Activated naive CD4-positive, alpha-beta T cell treated with anti-CD3 and anti-CD28 coated beads, Interleukin-2, amount 50 U/mL, for 16 hours (primary cell): ENCODE measurements around the gene SELENOM.

Experiments
- DNase-seq: peaks from one replicate; pipeline ENCODE4 v3.0.0-alpha.2; 2020

Gene SELENOM, protein sequence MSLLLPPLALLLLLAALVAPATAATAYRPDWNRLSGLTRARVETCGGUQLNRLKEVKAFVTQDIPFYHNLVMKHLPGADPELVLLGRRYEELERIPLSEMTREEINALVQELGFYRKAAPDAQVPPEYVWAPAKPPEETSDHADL

DNA sequence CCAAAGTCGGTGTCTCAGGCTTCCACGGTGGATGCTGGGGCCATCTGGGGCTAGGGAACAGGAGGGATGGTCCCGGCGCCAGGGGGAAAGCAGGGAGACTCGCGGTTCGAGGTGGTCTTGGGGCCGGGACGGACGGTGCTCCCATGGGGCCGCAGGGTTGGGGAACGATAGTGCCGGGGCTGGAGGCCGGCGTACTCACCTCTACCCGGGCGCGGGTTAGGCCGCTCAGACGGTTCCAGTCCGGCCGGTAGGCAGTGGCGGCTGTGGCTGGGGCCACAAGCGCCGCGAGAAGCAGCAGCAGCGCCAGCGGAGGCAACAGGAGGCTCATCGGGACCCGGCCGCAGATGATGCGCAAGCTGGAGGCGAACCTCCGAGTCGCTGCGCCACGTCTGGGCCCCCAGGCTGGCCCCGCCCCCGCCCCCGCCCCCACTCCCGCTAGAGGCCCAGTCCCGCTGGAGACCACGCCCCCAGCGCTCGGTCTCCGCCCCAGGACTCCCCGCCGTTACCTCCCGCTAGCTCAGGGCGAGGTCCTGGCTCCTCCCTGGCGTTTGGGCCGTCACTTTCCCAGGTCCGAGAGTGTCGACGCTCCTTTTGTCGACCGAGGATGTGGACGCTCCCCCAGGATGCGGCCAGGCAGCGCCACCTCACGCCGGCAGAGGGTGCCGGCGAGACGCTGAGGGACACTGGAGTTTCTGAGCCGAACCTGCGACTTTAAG is at the start of gene SELENOM:
Gene SELENOM (minus strand): TSS at position 391 of the 716 bp plus-strand sequence. CDS start 63 bp downstream, at position 328.
- DNase-seq, result peak; percentile 87

DNA sequence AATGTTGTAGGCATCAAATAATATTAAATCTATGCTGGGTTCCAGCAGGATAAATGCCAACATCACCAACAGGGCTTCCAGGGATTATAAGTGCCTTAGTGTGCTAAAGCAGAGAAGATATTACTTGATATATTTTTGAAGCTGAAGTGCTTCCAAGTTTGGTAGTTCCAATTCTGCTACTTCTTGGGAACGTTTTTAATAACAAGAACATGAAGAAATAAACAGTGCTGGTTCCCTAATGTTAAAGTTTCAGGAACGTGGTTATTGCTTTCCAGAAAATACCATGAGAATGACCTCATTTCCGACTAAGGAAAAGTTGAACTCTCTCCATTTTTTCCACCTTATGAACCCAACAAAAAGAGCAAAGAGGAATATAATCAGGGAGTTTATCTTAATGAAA is 48.1 kb upstream of the SELENOM start:
- DNase-seq, result no peak

DNA sequence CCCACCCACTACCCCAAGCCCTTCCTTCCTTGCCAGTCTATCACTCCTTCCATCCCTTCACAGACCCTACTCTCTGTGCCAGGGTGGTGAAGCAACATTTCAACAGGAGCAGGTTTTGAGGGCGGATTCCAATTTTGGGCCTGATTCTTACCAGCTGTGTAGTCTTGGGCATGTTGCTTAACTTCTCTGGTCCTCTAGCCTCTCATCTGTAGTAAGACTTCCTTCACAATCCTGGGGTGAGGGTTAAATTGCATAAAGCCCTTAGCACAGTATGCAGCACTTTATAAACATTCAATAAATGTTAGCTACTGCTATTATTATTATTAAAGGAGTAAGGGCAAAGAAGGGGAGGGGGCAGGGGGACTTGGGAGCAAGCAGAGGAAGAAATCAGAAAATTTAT is 47.6 kb upstream of the SELENOM start:
- no peak for DNase-seq

DNA sequence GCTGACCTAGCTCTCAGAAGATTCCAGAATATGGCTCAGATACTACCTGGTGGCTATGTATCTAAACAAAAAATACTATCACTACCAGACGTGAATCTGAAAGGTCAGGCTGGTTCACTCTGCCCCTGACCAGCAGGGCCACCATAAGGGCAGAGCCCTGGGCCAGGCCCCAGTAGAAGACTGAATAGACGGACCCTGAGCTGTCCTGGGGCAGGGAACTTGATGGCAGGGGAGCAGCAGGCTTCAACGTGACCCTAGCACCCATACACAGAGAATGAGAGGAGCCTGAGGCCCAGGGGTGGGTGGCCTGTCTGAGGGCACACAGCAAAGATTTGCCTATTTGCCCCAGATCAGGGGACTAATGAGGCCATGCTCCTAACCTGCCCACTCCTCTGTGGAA is 46.0 kb upstream of the SELENOM start:
- no peak for DNase-seq

DNA sequence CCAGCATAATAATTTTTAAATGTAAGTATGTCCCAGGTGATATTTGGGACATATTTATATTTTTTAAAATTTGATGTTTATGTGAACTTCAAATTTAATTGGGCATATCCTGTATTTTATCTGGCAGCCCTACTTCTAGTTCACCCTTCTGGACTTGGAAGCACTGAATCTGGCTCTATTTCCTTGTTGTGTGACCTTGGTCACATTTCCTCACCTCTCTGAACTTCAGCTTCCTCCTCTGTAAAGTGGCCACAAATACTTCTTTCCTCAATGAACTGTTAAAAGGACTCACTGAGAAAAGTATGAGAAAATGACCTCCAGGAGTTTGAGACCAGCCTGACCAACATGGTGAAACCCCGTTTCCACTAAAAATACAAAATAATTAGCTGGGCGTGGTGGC is 44.5 kb upstream of the SELENOM start:
- no peak for DNase-seq

DNA sequence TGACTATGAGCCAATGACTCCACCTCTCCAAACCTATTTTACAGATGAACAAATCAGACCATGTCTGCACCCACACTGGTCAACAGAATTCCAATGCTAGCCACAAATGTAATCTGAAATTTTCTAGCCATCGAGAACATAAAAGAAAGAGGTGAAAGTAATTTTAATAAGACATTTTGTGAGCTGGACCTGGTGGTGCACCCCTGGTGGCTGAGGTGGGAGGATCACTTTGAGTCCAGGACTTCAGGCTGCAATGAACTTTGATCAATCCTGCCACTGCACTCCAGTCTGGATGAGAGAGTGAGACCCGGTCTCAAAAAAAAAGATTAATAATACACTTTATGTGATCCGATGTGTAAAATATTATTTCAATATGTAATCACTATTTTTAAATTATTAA is 43.2 kb upstream of the SELENOM start:
- DNase-seq, result no peak

DNA sequence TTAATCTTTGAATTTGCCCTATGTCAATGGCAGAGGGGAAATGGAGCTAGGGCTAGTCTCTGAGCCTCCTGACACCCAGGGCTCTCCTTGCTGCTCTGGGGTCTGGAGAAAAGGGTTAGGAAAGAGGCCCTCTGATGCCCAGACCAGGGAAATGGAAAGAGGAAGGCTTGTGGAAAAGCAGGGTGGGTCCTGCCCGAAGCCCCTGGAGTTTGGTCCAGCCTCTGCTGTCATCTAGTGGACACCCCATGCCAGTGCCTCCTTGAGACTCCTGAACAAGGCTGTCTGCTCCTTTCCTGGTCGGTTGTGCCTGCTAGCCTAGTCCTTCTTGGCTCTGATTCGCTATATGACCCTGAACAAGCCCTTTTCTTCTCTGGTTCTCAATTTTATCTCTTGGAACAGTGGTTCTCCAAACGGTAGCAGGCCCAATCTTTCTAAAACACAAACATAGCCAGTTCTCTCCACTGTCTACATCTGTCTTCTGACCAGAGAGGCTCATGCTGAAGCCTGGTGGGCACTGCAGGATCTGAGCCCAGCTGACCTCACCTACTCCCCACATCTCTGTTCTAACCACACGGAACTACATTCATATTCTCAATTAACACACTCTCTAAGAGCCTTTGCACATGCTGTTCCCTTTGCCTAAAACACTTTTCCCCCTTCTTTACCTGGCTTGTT is 41.7 kb upstream of the SELENOM start:
- DNase-seq, result peak; percentile 42

DNA sequence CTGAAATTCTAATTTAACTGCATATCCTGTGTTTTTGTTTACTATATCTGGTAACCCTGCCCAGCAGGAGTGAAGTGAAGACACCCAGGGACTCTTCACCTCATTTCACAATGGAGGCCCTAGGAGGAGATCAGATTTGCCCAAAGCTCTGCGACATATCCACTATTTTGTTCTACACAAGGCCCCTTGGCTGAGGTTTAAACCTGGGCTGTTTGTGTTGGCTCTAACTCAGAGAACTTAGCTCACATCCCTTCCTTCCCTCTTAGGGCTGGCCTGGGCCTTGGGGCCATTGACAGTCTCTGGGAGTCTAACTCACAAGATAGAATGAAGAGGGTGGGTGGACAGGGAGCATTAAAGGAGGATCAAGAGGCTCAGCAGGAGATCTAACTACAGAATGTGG is 41.1 kb upstream of the SELENOM start:
- DNase-seq, result no peak

DNA sequence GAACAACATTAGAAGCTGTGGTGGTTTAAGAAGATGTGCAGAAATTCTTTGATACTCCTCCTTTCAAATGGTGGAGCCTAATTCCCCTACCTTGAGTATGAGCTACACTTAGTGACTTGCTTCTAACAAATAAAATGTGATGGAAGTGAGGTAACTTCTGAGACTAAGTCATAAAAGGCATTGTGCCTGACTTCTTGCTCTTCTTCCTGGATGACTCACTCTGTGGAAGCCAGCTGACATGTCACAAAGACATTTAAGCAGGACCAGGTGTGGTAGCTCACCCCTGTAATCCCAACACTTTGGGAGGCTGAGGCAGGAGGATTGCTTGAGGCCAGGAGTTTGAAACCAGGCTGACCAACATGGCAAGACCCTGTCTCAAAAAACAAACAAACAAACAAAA is 36.9 kb upstream of the SELENOM start:
- no peak for DNase-seq

DNA sequence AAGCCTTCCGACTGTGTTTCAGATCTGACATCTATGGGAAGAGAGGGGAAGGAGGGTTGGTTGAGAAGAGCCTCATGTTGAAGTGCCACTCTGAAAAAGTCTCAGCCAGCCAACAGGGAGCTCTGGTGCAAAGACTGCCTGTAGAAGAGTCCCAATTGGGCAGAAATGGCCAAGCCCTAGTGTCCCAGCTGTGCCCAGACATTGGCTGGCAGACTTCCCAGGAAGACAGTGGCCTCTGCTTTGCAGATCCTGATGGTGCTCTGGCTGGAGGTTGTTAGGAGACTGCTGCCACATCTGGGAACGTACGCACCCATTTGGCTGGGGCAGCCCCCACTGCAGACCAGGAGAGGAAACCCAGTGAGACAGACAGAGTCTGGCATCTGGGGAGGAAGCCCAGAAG is 36.2 kb upstream of the SELENOM start:
- no peak for DNase-seq

DNA sequence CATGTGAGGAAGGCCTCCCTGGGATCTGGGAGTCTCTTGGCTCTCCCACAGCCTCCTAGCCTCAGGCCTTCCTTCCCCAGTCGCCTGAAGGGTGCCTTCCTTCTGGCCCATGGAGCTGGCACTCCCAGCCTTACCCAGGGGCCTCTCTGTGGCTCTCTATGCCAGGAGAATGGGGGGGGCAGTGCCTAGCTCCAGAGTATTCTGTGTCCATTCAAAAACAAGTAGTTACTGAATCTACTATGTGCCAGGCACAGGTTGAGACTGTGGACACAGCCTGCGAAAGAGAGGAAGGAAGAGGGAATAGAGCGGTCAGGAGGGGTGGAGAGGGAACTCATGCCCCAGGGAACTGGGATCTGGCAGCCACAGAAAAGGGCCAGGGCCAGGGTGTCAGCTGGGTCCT is 35.7 kb upstream of the SELENOM start:
- DNase-seq, result no peak

DNA sequence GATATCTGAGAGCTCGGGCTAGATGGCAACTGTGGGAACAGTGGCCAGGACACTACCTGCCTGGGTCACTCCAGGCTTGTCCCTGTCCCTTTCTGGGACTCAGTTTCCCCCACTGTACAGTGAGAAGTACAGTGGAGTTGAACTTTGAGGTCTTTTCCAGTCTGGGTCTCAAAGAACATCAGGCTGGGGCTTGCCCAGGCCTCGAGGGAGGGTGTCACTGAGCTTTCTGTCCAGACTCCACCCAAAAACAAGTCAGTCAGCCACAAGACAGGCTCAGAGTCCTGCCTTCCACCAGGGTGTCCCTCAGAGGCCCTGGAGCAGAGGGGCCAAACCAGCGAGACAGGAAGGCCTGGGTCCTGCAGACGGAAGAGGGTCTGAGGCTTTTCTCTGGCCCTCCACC is 34.9 kb upstream of the SELENOM start:
- no peak for DNase-seq

DNA sequence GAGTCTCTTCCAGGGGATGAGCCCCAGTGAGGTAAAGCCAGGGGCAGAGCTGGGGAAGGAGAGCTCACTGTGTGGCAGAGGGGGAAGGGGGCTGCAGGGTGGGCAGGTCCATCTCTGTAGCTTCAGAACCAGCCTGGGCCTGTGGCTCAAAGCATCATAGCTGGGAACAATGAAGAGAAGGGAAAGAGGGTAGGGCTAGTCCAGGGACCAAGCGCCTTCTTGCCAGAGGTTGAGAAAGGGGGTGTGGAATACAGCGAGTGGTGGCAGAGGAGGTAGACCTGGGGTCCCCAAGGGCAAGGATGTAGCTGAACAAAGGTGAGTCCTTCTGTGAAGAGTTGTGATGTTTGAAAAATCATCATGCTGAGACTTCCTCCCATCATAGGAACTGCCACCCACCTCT is 34.2 kb upstream of the SELENOM start:
- no peak for DNase-seq

DNA sequence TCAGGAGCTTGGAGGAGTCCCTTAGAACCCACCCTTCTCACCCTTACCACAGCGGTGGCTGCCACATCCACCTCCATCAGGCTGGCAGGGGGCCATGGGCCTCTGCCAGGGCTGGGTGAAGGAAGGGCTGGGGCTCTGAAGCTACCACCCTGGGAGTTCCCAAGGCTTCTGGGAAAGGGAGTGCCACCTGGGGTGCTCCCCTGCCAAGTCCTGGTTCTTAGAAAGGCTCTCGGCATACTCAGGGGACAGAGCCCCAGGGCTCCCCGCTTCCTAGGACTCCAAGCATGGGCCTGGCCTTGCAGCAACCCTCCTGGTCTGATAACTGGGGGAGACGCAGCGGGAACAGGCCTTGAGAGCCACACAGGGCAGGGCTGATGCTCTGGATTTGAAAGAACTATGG is 33.4 kb upstream of the SELENOM start:
- DNase-seq, result no peak

DNA sequence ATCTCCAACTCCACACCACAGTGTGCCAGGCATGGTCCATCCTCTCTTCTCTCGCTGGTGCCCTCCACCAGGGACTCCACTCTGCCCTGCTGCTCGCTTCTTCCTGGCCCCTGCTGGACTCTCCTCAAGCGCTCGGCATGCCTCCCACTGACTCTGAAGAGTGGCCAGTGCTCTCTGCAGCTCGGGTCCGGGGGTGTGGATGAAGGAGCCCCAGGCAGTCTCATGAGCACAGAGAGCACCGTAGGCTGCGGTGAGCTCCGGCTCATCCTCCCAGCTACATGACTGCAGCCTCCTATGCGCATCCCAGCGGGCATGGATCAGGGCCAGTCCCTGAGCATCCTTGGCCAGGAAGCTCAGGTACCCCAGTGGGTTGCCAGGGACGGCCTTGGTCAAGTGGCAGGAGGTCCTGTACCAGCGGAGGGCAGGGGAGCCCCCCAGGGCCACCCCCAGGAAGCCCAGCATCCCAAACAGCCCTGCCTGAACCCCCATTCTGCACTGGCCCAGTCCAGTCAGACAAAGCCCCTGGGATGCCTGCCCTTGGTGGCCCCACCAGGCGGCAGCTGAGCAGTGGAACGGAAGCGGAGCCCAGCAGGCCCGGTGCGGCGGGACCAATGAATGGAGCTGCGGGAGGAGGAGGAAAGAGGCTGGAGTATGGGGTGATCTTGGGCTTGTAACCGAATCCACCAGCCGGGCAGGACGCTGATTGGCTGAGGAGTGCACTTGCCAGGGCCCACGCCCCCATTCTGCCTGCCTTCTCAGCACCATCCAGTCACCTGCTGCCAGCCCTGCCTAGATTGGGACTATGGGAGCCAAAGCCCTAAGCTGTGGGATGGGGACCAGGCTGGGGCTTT is 32.7 kb upstream of the SELENOM start, which contains the start of gene PLA2G3:
Gene PLA2G3 (minus strand): TSS at position 643 of the 851 bp plus-strand sequence. CDS start 154 bp downstream, at position 489.
- no peak for DNase-seq

DNA sequence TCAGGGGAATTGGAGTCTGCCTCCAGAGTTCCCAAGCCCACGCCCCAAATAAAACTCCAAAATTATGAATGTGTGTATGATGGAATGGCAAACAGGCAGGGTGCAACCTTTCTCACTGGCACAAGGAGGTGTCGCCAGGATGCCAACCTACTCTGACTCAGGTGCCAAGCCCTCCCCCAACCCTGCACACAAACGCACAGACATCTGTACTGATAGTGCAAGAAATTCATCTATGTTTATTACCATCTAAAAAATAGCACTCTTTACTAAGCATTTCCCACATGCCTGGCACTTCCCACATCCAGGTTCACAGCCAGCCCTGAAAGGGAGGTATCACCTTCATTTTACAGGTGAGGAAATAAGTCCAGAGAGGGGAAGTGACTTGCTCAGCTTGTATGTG is 31.7 kb upstream of the SELENOM start:
- DNase-seq, result no peak

DNA sequence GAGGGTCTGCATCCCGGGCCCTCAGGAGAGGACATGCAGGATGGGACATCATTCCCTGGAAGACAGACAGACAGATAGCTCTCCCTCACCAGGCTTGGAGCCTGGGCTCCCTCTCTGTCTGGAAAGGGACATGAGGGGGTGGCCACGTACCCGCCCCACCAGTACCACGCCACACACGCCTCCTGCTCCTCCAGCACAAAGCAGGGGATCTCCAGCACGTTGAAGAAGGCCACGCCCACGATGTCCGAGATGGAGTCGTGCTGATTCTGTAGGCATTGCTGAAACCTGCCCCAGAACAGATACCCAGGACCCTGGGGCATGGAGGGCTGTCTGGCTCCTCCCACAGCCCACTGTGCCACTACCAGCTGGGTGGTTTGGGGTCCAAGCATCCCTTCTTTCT is 30.8 kb upstream of the SELENOM start:
- no peak for DNase-seq

DNA sequence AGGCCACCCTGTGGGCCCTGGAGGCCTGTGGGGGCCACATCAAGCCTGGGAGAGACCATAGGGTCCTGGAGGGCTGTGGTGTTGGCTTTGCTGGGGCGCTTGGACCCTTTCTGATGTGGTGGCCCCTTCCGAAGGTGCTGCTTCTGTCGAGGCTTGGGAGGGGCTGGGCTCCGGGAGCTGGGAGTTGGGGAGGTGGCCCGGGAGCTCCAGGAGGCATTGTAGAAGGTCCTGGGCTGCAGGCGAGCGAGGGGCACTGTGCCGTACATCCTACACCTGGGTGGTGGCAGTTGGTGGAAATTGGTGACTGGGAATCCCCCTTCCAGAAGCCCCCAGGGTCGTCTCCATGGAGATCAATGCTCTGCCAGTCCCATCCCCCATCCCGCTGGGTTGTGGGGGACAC is 30.4 kb upstream of the SELENOM start:
- no peak for DNase-seq

DNA sequence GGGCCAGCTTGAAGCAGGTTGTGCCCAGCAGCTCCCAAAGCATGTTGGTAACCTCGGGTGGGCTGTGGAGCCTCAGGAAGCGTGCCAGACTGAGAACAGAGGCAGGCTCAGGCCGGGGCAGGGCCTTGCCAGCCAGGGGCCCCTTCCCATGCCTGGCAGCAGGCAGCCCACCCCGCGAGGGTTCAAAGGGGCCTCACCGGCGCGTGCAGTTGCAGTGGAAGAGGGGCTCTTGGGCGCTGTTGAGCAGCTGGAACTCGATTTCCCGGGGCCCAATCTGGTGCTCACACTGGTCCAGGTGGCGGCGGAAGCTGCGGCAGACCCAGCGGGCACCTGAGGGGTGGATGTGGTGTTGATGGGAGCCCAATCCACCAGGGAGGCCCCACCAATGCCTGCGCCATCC is 29.3 kb upstream of the SELENOM start:
- DNase-seq, result no peak

DNA sequence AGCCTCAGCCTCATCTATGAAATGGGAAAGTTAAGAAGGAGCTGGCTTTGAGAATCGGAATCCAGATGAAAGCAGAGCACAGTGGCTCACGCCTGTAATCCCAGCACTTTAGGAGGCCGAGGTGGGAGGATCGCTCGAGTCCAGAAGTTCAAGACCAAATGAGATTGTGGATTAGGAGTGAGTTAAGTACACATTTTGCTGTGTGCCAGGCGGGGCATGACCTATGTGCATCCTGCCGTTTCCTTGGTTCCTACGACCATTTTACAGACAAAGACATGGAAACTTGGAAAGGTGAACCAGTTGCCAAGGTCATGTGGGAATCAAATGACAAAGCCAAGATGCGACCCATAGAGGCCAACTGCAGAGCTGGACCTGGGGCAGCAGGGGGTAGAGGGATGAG is 28.8 kb upstream of the SELENOM start:
- DNase-seq, result no peak

DNA sequence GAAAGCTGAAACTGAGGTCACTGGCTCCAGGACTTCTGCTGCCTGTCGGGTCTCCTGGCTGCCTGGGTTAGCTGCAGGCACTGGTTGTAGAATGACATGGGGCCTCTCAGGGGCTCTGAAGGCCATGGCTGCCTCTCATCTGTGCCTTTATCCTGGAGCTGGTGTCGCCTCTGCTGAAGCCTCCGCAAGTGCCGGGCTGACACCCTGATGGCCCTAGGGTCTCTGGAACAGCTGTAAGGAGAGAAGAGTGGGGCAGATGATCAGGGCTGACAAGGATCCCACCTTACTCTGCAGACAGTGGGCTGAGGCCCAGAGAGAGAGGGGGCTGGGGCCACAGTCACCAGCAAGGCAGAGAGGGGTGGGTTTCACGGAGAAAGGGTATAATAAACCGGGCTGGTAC is 28.3 kb upstream of the SELENOM start:
- no peak for DNase-seq

DNA sequence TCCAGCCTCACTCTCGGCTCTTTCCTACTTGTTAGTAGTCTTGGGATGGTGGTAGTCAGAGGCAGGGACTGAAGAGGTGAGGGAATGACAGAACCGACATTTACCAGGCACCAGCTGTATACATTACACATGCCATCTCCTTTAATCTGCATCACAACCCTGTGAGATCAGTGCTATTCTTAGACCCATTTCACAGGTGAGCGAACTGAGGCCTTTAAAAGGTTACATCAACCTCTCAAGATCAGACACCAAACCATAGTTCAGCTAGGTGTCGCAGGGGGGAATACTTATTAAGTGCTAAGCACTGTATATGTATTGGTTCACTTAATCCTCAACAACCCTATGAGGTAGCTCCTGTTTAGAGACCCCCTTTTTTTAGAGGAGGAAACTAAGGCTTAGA is 27.3 kb upstream of the SELENOM start:
- no peak for DNase-seq

DNA sequence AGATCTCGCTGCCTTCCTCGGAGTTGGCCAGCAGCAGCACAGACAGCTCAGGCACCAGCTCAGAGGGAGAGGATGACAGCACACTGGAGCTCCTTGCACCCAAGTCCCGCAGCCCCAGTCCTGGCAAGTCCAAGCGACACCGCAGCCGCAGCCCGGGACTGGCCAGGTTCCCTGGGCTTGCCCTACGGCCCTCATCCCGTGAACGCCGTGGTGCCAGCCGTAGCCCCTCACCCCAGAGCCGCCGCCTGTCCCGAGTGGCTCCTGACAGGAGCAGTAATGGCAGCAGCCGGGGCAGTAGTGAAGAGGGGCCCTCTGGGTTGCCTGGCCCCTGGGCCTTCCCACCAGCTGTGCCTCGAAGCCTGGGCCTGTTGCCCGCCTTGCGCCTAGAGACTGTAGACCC is 26.5 kb upstream of the SELENOM start:
- DNase-seq, result no peak

DNA sequence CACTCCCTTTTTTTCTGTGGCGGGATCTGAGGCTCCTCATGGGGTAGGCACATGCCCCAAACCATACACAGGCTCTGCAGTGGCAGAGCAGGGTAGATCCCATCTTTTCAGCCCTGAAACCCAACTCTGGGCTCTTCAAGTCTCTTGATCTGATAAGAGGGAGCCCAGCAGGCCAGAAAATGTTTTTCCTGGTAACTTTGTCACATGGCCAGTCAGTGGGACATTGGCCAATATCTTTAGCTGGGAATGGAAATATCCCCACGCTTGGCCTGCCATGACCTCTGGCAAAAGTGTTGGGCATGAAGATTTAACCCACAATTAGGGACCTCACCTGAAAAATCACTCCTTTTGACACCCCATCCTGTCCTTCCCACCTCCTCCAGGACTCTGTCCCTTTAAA is 23.5 kb upstream of the SELENOM start:
- no peak for DNase-seq
